ENCODE results near the gene APLN.

DNA sequence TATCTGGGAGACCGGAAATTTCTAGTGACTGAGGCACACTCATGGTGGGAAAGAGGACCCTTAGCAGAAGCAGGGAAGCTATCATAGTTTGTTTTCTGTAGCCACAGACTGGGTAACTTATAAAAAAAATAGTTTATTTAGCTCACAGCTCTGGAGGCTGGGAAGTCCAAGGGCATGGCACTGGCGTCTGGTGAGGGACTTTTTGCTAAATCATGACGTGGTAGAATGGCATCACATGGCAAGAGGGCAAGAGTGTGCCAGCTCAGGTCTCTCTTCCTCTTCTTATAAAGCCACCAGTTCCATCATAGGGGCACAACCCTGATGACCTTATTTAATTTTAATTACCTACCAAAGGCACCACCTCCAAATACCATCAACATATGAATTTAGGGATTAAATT is 13.3 kb downstream of the APLN start:
- no peak for TF ChIP-seq POLR2A (IDR thresholded peaks at IDR 0.05)
- TF ChIP-seq, protein P1, sequence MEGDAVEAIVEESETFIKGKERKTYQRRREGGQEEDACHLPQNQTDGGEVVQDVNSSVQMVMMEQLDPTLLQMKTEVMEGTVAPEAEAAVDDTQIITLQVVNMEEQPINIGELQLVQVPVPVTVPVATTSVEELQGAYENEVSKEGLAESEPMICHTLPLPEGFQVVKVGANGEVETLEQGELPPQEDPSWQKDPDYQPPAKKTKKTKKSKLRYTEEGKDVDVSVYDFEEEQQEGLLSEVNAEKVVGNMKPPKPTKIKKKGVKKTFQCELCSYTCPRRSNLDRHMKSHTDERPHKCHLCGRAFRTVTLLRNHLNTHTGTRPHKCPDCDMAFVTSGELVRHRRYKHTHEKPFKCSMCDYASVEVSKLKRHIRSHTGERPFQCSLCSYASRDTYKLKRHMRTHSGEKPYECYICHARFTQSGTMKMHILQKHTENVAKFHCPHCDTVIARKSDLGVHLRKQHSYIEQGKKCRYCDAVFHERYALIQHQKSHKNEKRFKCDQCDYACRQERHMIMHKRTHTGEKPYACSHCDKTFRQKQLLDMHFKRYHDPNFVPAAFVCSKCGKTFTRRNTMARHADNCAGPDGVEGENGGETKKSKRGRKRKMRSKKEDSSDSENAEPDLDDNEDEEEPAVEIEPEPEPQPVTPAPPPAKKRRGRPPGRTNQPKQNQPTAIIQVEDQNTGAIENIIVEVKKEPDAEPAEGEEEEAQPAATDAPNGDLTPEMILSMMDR (IDR thresholded peaks at IDR 0.05) = no peak

Data from sigmoid colon (tissue), 3 donors.